A549 (cell line): Measurements from ENCODE around the gene RGS4. TPM values are rescaled to one million over a fixed set of nuclear protein-coding genes. Genes with fewer than 3 reads are reported as not detected.

Experiments
- ATAC-seq, 2 experiments: fragments of 200-7000 bp in 1 of 2; fragments of >200 bp in 1 of 2; cut with Nextera tagmentation in 1 of 2; cut with Tn5 transposase in 1 of 2; 3 replicates each; pipeline versions ENCODE4 v1.8.0 to v1.9.1; 2018 to 2020; ENCODE audit warnings: mild to moderate bottlenecking in 1 of 2, moderate library complexity in 1 of 2
- CTCF ChIA-PET: fragments of 300-600 bp; sonication (Branson Sonifier 250); formaldehyde crosslinking; extraction: SDS; loops from one replicate; lab custom pipeline; 2021; ENCODE audit warnings: antibody characterized with exemption, inconsistent platforms; lab: Yijun Ruan, JAX
- POLR2A ChIA-PET: fragments of 350-600 bp; formaldehyde crosslinking; extraction: SDS; loops from one replicate; lab custom pipeline; 2021; ENCODE audit warnings: antibody characterized with exemption, inconsistent platforms; lab: Yijun Ruan, JAX
- DNase-seq, 2 experiments: peaks; one replicate each; pipeline versions ENCODE4 v3.0.0 to v3.0.0-alpha.2; 2011 to 2016; ENCODE audit warnings: low read depth in 1 of 2, low spot score in 1 of 2
- FAIRE-seq: peaks from 2 replicates; lab custom pipeline; 2011; peaks lifted over from hg19 to GRCh38; lab: Jason Lieb, UNC
- H3K27ac ChIP-seq, 2 experiments: fragments of >200 bp; sonication (Bioruptor Twin); formaldehyde crosslinking; 3 replicates each; pipeline ENCODE4 v1.5.1; 2016 to 2017
- H3K4me1 ChIP-seq: fragments of >200 bp; sonication (Bioruptor Twin); formaldehyde crosslinking; 3 replicates; pipeline ENCODE4 v1.6.1; 2016
- H3K4me2 ChIP-seq: fragments of >200 bp; sonication (Bioruptor Twin); formaldehyde crosslinking; 3 replicates; pipeline ENCODE4 v1.6.1; 2016
- H3K4me3 ChIP-seq: fragments of >200 bp; sonication (Bioruptor Twin); formaldehyde crosslinking; 3 replicates; pipeline ENCODE4 v1.5.1; 2016
- H3K9me3 ChIP-seq: fragments of >200 bp; sonication (Bioruptor Twin); formaldehyde crosslinking; 3 replicates; pipeline ENCODE4 v1.6.1; 2016
- CBX2 ChIP-seq: fragments of 200-600 bp; sonication (generic); IDR thresholded peaks from 2 replicates; pipeline ENCODE4 v1.6.1; 2016; ENCODE audit warnings: low read depth, mild to moderate bottlenecking, borderline replicate concordance
- CHD2 ChIP-seq: fragments of 150-350 bp; IDR thresholded peaks from 2 replicates; pipeline ENCODE4 v1.6.1; 2014; ENCODE audit warnings: low read length; ENCODE audit not compliant: partially characterized antibody
- CTCF ChIP-seq: fragments of >200 bp; sonication (Bioruptor Twin); formaldehyde crosslinking; IDR thresholded peaks from 3 replicates; pipeline ENCODE4 v1.5.1; 2016
- EHMT2 ChIP-seq: fragments of 200-600 bp; sonication (generic); IDR thresholded peaks from 2 replicates; pipeline ENCODE4 v1.6.1; 2016; ENCODE audit warnings: antibody characterized with exemption, low read depth, mild to moderate bottlenecking, moderate library complexity
- ELK1 ChIP-seq: fragments of 150-350 bp; IDR thresholded peaks from 2 replicates; pipeline ENCODE4 v1.6.1; 2014; ENCODE audit warnings: low read depth, mild to moderate bottlenecking, low read length
- HOXA7 ChIP-seq: fragments of 250-450 bp; sonication (Bioruptor Pico); IDR thresholded peaks from 2 replicates; pipeline ENCODE4 v1.5.0; 2020; ENCODE audit warnings: mild to moderate bottlenecking, moderate library complexity
- JUN ChIP-seq, 2 experiments: fragments of >200 bp; sonication (Bioruptor Twin); formaldehyde crosslinking; IDR thresholded peaks; 2 replicates in 1 of 2; 3 replicates in 1 of 2; pipeline ENCODE4 v1.6.1; 2016 to 2017
- JUNB ChIP-seq: fragments of >200 bp; sonication (Bioruptor Twin); formaldehyde crosslinking; IDR thresholded peaks from 2 replicates; pipeline ENCODE4 v1.6.1; 2016
- KDM5A ChIP-seq: fragments of 200-600 bp; sonication (generic); IDR thresholded peaks from 2 replicates; pipeline ENCODE4 v1.6.1; 2016; ENCODE audit warnings: antibody characterized with exemption, mild to moderate bottlenecking
- MAZ ChIP-seq: fragments of 150-350 bp; IDR thresholded peaks from 2 replicates; pipeline ENCODE4 v1.6.1; 2014; ENCODE audit warnings: antibody characterized with exemption, low read depth, low read length, borderline replicate concordance
- MYC ChIP-seq: IDR thresholded peaks from 2 replicates; pipeline ENCODE4 v1.6.1; 2012; ENCODE audit warnings: mild to moderate bottlenecking, inconsistent platforms, low read length, improper control_type of control experiment, borderline replicate concordance
- NPAS2 ChIP-seq: fragments of 250-450 bp; sonication (Bioruptor Pico); IDR thresholded peaks from 2 replicates; pipeline ENCODE4 v1.8.0; 2022; ENCODE audit warnings: mild to moderate bottlenecking, moderate library complexity, borderline replicate concordance
- PBX3 ChIP-seq: IDR thresholded peaks from 2 replicates; pipeline ENCODE4 v1.6.1; 2012
- RCOR1 ChIP-seq: fragments of 150-350 bp; IDR thresholded peaks from 2 replicates; pipeline ENCODE4 v1.6.1; 2014; ENCODE audit warnings: antibody characterized with exemption, low read length, low read depth
- RFX5 ChIP-seq: fragments of 450-650 bp; IDR thresholded peaks from 2 replicates; pipeline ENCODE4 v1.7.1; 2014; ENCODE audit warnings: antibody characterized with exemption, mild to moderate bottlenecking, moderate library complexity
- RNF2 ChIP-seq: fragments of 200-600 bp; sonication (generic); IDR thresholded peaks from 2 replicates; pipeline ENCODE4 v1.6.1; 2016; ENCODE audit warnings: low read depth, mild to moderate bottlenecking, antibody characterized with exemption, moderate library complexity, borderline replicate concordance
- TFCP2L1 ChIP-seq: fragments of 250-450 bp; sonication (Bioruptor Pico); IDR thresholded peaks from 2 replicates; pipeline ENCODE4 v1.5.0; 2021; ENCODE audit warnings: mild to moderate bottlenecking
- ZSCAN20 ChIP-seq: fragments of 250-450 bp; sonication (Bioruptor Pico); IDR thresholded peaks from 2 replicates; pipeline ENCODE4 v1.8.0; 2022; ENCODE audit warnings: mild to moderate bottlenecking, moderate library complexity
- WGBS: methylation state at CpG from one replicate; pipeline ENCODE4 v1.1.6; 2017; ENCODE audit errors: missing lambda C conversion rate; 5-methylcytosine and 5-hydroxymethylcytosine counted together
- polyA plus RNA-seq, 4 experiments: library from polyadenylated mRNA; depleted of rRNA in 3 of 4; stranded (reverse); fragments of >200 nt; fragmentation: RNase III in 1 of 4; extraction: RNeasy Plus Mini Kit Qiagen cat#74134 plus additional on column Dnase treatment in 1 of 4; gene quantifications; 2 replicates in 3 of 4; 3 replicates in 1 of 4; pipeline ENCODE4 v1.2.3, GENCODE V29; 2011 to 2017
- TF ChIP-seq, protein P1 (sequence below): fragments of 200-600 bp; sonication (generic); IDR thresholded peaks from 2 replicates; pipeline ENCODE4 v1.6.1; 2016; ENCODE audit warnings: antibody characterized with exemption, mild to moderate bottlenecking, moderate library complexity
- TF ChIP-seq, protein P2 (sequence below): fragments of >200 bp; sonication (Bioruptor Twin); formaldehyde crosslinking; IDR thresholded peaks from 3 replicates; pipeline ENCODE4 v1.6.1; 2016
- TF ChIP-seq, protein P3 (sequence below): fragments of 250-450 bp; sonication (Bioruptor Pico); IDR thresholded peaks from 2 replicates; pipeline ENCODE4 v1.5.0; 2020; ENCODE audit warnings: low read depth, mild to moderate bottlenecking, moderate library complexity

The RGS4 gene
- polyA plus RNA-seq, 2 of the 4 experiments (the other 2 are of a cell fraction): 0.05 TPM; not detected in 1

GRCh38 chr1:163102590-163102989 lies 33.4 kb downstream of the RGS4 start:
- ChIA-PET POLR2A (no interaction called here), CTCF (interaction anchor here (1.0 kb wide), 1 partner anchor 30 kb away, joined by 3 read pairs; no protein-coding TSS in a partner anchor)
- no peaks in the 10 kb centered on the region for H3K9me3 ChIP-seq
- H3K27ac ChIP-seq: no peak overlapping the region
- TF ChIP-seq, protein P1, sequence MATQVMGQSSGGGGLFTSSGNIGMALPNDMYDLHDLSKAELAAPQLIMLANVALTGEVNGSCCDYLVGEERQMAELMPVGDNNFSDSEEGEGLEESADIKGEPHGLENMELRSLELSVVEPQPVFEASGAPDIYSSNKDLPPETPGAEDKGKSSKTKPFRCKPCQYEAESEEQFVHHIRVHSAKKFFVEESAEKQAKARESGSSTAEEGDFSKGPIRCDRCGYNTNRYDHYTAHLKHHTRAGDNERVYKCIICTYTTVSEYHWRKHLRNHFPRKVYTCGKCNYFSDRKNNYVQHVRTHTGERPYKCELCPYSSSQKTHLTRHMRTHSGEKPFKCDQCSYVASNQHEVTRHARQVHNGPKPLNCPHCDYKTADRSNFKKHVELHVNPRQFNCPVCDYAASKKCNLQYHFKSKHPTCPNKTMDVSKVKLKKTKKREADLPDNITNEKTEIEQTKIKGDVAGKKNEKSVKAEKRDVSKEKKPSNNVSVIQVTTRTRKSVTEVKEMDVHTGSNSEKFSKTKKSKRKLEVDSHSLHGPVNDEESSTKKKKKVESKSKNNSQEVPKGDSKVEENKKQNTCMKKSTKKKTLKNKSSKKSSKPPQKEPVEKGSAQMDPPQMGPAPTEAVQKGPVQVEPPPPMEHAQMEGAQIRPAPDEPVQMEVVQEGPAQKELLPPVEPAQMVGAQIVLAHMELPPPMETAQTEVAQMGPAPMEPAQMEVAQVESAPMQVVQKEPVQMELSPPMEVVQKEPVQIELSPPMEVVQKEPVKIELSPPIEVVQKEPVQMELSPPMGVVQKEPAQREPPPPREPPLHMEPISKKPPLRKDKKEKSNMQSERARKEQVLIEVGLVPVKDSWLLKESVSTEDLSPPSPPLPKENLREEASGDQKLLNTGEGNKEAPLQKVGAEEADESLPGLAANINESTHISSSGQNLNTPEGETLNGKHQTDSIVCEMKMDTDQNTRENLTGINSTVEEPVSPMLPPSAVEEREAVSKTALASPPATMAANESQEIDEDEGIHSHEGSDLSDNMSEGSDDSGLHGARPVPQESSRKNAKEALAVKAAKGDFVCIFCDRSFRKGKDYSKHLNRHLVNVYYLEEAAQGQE: no peak
- TF ChIP-seq PBX3: no peak
- no peak for TF ChIP-seq RFX5
- no peak for TF ChIP-seq TFCP2L1 (CRISPR knock-in tag)
- TF ChIP-seq RCOR1: no peak
- no peak for TF ChIP-seq CBX2
- FAIRE-seq (no peak), ATAC-seq (no peak), DNase-seq (no peak)
- H3K4me1 ChIP-seq: no peaks in the 10 kb centered on the region
- H3K4me2 ChIP-seq: no peak overlapping the region
- 0% methylated on average over 1 of the region's 1 CpG for WGBS
- no peak overlapping the region for H3K4me3 ChIP-seq

GRCh38 chr1:163104385-163105099 lies 35.4 kb downstream of the RGS4 start:
- POLR2A ChIA-PET: no interaction called here
- FAIRE-seq: no peak
- no peaks in the 10 kb centered on the region for H3K4me1 ChIP-seq
- H3K4me3 ChIP-seq: no peak overlapping the region
- TF ChIP-seq KDM5A (no peak), NPAS2 (no peak), CHD2 (no peak), HOXA7 (CRISPR knock-in tag) (no peak), JUN (IDR thresholded peaks at IDR 0.05) (no peak), EHMT2 (no peak), RCOR1 (no peak)
- TF ChIP-seq, all 56 proteins: peak for 0
- no peak for DNase-seq
- CTCF ChIA-PET: interaction anchor here (0.7 kb wide), 1 partner anchor 1126 kb away, joined by 5 read pairs; no protein-coding TSS in a partner anchor
- Histone ChIP-seq H3K4me2 (no peak overlapping the region), H3K9me3 (no peaks in the 10 kb centered on the region), H3K27ac (no peak overlapping the region)
- no peak for ATAC-seq
- 20% methylated on average over 4 of the region's 4 CpGs for whole genome bisulfite sequencing

DNA sequence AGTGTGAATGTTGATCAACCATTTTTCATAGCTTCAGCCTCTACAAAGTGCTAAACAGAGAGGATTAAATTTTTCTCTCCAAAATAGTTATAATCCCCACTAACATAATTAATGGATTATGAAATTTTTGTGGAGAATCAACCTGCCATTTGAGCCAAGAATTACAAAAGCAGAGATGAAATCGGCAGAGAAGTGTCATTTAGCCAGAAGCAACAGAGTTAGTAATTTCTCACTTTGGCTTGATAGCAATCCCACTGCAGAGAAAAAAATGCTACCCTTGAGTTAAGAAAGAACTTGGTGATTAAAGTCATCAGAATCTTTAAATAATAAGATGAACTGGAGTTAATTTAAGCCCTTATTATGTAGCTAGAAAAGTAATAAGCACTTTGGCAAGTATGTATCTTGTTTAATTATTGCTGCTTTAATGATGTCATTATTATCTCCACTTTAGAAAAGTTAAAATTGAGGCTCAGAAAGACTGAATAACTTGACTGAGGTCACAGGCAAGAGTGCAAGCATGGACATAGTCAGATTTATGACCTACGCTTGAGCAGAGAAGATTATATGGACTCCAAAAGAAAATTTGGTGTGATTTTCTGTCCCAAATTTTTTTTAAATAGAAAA lies 37.3 kb downstream of the RGS4 start:
- 46% methylated on average over 2 of the region's 2 CpGs for WGBS
- DNase-seq: no peak
- no peak overlapping the region for H3K27ac ChIP-seq
- ATAC-seq: no peak
- no peaks in the 10 kb centered on the region for H3K4me1 ChIP-seq
- no peaks in the 10 kb centered on the region for H3K9me3 ChIP-seq
- no peak for FAIRE-seq
- H3K4me3 ChIP-seq: no peak overlapping the region
- ChIA-PET POLR2A (no interaction called here), CTCF (interaction anchor here (0.6 kb wide), 1 partner anchor 258 kb away, joined by 3 read pairs; no protein-coding TSS in a partner anchor)
- no peak overlapping the region for H3K4me2 ChIP-seq
- no peak for TF ChIP-seq MAZ
- TF ChIP-seq, protein P2, sequence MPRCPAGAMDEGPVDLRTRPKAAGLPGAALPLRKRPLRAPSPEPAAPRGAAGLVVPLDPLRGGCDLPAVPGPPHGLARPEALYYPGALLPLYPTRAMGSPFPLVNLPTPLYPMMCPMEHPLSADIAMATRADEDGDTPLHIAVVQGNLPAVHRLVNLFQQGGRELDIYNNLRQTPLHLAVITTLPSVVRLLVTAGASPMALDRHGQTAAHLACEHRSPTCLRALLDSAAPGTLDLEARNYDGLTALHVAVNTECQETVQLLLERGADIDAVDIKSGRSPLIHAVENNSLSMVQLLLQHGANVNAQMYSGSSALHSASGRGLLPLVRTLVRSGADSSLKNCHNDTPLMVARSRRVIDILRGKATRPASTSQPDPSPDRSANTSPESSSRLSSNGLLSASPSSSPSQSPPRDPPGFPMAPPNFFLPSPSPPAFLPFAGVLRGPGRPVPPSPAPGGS: no peak
- no peak for TF ChIP-seq ZSCAN20 (CRISPR knock-in tag)
- no peak for TF ChIP-seq RNF2
- no peak for TF ChIP-seq CHD2
- no peak for TF ChIP-seq JUNB
- no peak for TF ChIP-seq CBX2
- no peak for TF ChIP-seq MYC
- TF ChIP-seq, protein P3, sequence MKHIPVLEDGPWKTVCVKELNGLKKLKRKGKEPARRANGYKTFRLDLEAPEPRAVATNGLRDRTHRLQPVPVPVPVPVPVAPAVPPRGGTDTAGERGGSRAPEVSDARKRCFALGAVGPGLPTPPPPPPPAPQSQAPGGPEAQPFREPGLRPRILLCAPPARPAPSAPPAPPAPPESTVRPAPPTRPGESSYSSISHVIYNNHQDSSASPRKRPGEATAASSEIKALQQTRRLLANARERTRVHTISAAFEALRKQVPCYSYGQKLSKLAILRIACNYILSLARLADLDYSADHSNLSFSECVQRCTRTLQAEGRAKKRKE (CRISPR knock-in tag): no peak
- TF ChIP-seq ELK1: no peak
- TF ChIP-seq CTCF: no peak
